ENCODE data around the gene PEDS1.
"Not testable (repeated sequence)": the region's sequence is repeated elsewhere in the genome, so short reads cannot be mapped to it uniquely, and the experiment has no call there.

Gene PEDS1

DNA sequence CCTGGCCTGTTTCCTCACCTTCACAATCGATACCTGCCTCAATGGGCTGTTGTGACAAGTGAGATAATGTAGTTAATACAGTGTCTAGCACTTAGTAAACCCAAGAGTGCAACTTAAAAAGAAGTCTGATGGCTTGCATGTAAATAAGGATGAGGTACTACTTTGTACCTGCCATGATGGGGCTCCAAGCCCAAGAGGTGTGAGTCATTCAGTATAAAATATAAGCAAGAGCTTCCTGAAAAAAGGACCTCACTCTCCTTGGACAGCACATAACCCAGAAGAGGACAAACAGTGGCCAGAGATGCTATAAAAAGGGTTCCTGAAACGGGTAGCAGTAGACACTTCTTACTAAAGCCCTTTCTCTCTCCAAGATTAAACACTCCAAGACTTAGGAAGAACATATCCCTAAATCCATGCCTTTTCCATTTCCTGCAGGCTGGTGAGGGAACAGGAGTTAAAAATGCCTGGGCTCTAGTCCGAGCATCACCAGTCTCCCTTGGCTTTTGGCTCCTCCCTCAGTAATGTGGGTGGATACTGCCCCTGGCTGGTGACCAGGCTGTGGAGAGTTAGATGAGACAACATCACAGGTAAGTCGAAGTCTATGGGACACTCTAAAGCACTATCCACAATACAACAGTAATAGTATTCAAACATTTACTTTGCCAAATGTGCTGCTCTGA, 44.8 kb downstream of the PEDS1 start:
- Mint-ChIP-seq H3K27me3 (no peaks in the 10 kb centered on the region), H3K9me3 (no peaks in the 10 kb centered on the region), H3K36me3 (ENCODE audit: low read depth) (peaks cover 47% of the 10 kb centered on the region), H3K4me3 (peak overlapping the region; percentile 40), H3K4me1 (ENCODE audit: low read depth) (peaks cover 87% of the 10 kb centered on the region), H3K27ac (peak overlapping the region; percentile 70)

- peak overlapping the region; percentile 66 for H3K27ac Mint-ChIP-seq
- peaks cover 89% of the 10 kb centered on the region for H3K4me1 Mint-ChIP-seq (ENCODE audit: low read depth)
- H3K27me3 Mint-ChIP-seq, result no peaks in the 10 kb centered on the region
- H3K4me3 Mint-ChIP-seq, result peak overlapping the region; percentile 9
- peaks cover 54% of the 10 kb centered on the region for H3K36me3 Mint-ChIP-seq (ENCODE audit: low read depth)
- no peaks in the 10 kb centered on the region for H3K9me3 Mint-ChIP-seq
Measured at GRCh38 chr20:50107796-50108331, 45.7 kb downstream of the PEDS1 start.

GRCh38 chr20:50107086-50107660, 46.4 kb downstream of the PEDS1 start:
- no peak overlapping the region for H3K4me3 Mint-ChIP-seq
- H3K27me3 Mint-ChIP-seq, result no peaks in the 10 kb centered on the region
- peaks cover 91% of the 10 kb centered on the region for H3K4me1 Mint-ChIP-seq (ENCODE audit: low read depth)
- H3K27ac Mint-ChIP-seq, result peak overlapping the region; percentile 66
- no peaks in the 10 kb centered on the region for H3K9me3 Mint-ChIP-seq
- H3K36me3 Mint-ChIP-seq (ENCODE audit: low read depth), result peaks cover 54% of the 10 kb centered on the region

DNA sequence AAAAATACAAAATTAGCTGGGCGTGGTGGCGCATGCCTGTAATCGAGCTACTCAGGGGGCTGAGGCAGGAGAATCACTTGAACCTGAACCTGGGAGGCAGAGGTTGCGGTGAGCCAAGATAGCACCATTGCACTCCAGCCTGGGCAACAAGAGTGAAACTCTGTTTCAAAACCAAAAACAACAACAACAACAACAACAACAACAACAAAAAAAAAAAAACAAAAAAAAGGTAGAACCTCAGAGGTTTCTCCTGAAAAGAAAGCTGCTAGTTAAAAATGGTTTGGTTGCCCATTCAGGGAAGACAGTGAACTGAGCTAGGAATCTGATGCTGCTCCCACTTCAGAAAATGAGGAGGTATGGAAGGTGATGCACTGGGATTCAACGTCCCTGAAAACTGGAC, 46.9 kb downstream of the PEDS1 start:
- Mint-ChIP-seq H3K4me1 (ENCODE audit: low read depth) (peaks cover 91% of the 10 kb centered on the region), H3K36me3 (ENCODE audit: low read depth) (peaks cover 56% of the 10 kb centered on the region), H3K27ac (peak overlapping the region; percentile 66)
- H3K27me3 Mint-ChIP-seq, H3K4me3 Mint-ChIP-seq, H3K9me3 Mint-ChIP-seq: not testable (repeated sequence)

Measured in stimulated activated naive CD8-positive, alpha-beta T cell treated with anti-CD3 and anti-CD28 coated beads, Interleukin-15, Interleukin-2, amounts not matched to agents 100 ng/mL and 50 ng/mL, for 24 hours (primary cell).